Glutamatergic neuron (in vitro differentiated cells): Measurements from ENCODE around the gene VPS26C. TPM values are rescaled to one million over a fixed set of nuclear protein-coding genes. Genes with fewer than 3 reads are reported as not detected.
A peak's percentile ranks its signal among the peaks of the same experiment; 100 is the strongest.

Experiments
- DNase-seq: peaks from one replicate; pipeline ENCODE4 v3.0.0; 2022
- H3K27ac Mint-ChIP-seq: one replicate; pipeline ENCODE4 v1.8.0; 2020; ENCODE audit warnings: mild to moderate bottlenecking, mixed read lengths, inconsistent platforms; ENCODE audit not compliant: unreplicated experiment
- H3K27me3 Mint-ChIP-seq: one replicate; pipeline ENCODE4 v1.8.0; 2020; ENCODE audit warnings: mild to moderate bottlenecking, moderate library complexity, mixed read lengths, inconsistent platforms; ENCODE audit not compliant: unreplicated experiment
- H3K36me3 Mint-ChIP-seq: one replicate; pipeline ENCODE4 v1.8.0; 2020; ENCODE audit warnings: mild to moderate bottlenecking, mixed read lengths, inconsistent platforms; ENCODE audit not compliant: unreplicated experiment
- H3K4me1 Mint-ChIP-seq: one replicate; pipeline ENCODE4 v1.8.0; 2020; ENCODE audit warnings: mild to moderate bottlenecking, low read depth, mixed read lengths, inconsistent platforms; ENCODE audit not compliant: unreplicated experiment
- H3K4me3 Mint-ChIP-seq: one replicate; pipeline ENCODE4 v1.8.0; 2020; ENCODE audit warnings: mild to moderate bottlenecking, mixed read lengths, inconsistent platforms; ENCODE audit not compliant: unreplicated experiment
- H3K9me3 Mint-ChIP-seq: one replicate; pipeline ENCODE4 v1.8.0; 2020; ENCODE audit warnings: mild to moderate bottlenecking, moderate library complexity, mixed read lengths, inconsistent platforms; ENCODE audit not compliant: unreplicated experiment
- CTCF ChIP-seq: fragments of 200-600 bp; sonication (generic); IDR thresholded peaks from one replicate; pipeline ENCODE4 v1.5.0; 2021; ENCODE audit not compliant: partially characterized antibody, unreplicated experiment
- total RNA-seq: library from RNA; stranded (reverse); fragmentation: NEBNext Ultra II Directional; extraction: Animal tissue kit (Norgen Biotek cat#: 25700); gene quantifications from one replicate; pipeline ENCODE4 v1.2.1, GENCODE V29; 2021; ENCODE audit not compliant: unreplicated experiment

The VPS26C gene
- total RNA-seq, 1 donor from 2014 or later: 60.3 TPM

GRCh38 chr21:37251294-37251634, 15.9 kb downstream of the VPS26C start:
- Mint-ChIP-seq H3K27ac (no peak overlapping the region), H3K36me3 (no peaks in the 10 kb centered on the region), H3K4me1 (no peaks in the 10 kb centered on the region), H3K4me3 (no peak overlapping the region), H3K9me3 (no peaks in the 10 kb centered on the region), H3K27me3 (no peaks in the 10 kb centered on the region)
- TF ChIP-seq CTCF: no peak
- no peak for DNase-seq

DNA sequence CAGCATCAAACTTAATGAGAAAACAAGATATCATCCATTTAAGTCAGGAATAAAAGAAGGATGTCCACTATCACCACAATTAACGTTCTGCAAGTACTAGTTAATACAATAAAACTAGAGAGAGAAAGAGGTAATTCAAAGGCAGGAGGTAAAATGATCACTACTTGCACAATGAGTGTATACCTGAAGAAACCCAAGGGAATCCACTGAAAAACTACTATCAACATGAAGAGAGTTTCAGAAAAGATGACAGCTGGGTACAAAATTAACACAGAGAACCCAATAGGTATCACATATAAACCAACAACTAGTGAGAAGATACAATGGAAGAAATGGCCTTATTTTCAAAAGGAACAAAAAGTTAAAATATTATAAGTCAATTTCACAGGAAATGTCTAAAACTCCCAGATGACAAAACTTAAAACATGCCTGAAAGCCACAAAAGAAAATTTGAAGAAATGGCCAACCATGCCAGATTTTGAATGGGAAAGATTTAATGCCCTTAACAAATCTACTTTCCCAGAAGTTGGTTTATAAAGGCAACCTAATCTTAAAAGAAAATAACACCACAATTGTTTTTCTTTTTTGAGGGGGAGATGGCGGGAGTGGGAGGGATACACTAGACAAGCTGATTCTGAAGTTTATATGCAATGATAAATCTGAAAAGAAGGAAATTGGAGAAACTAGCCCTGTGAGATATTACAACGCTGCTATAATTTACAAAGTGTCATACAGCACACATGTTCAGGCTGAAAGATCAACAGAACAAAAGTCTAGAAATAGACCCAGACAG, 17.8 kb downstream of the VPS26C start:
- DNase-seq: no peak
- no peak for TF ChIP-seq CTCF
- H3K4me3 Mint-ChIP-seq: no peak overlapping the region
- no peaks in the 10 kb centered on the region for H3K9me3 Mint-ChIP-seq
- no peak overlapping the region for H3K27ac Mint-ChIP-seq
- peaks cover 6% of the 10 kb centered on the region for H3K4me1 Mint-ChIP-seq
- H3K27me3 Mint-ChIP-seq: peaks cover 2% of the 10 kb centered on the region
- no peaks in the 10 kb centered on the region for H3K36me3 Mint-ChIP-seq

- peaks cover 2% of the 10 kb centered on the region for H3K27me3 Mint-ChIP-seq
- no peak for TF ChIP-seq CTCF
- no peak overlapping the region for H3K27ac Mint-ChIP-seq
- no peak overlapping the region for H3K4me3 Mint-ChIP-seq
- H3K4me1 Mint-ChIP-seq: peaks cover 6% of the 10 kb centered on the region
- DNase-seq: no peak
- no peaks in the 10 kb centered on the region for H3K9me3 Mint-ChIP-seq
- H3K36me3 Mint-ChIP-seq: peaks cover 2% of the 10 kb centered on the region
Measured at GRCh38 chr21:37248298-37248697, 18.8 kb downstream of the VPS26C start.

- peaks cover 2% of the 10 kb centered on the region for H3K27me3 Mint-ChIP-seq
- peaks cover 6% of the 10 kb centered on the region for H3K36me3 Mint-ChIP-seq
- peaks cover 10% of the 10 kb centered on the region for H3K4me1 Mint-ChIP-seq
- H3K9me3 Mint-ChIP-seq: peaks cover 2% of the 10 kb centered on the region
- peak overlapping the region; percentile 72 for H3K27ac Mint-ChIP-seq
- no peak for TF ChIP-seq CTCF
- DNase-seq: no peak
- no peak overlapping the region for H3K4me3 Mint-ChIP-seq
Measured at GRCh38 chr21:37245151-37245550, 22.0 kb downstream of the VPS26C start.

GRCh38 chr21:37244501-37245095, 22.5 kb downstream of the VPS26C start:
- TF ChIP-seq CTCF: no peak
- no peak overlapping the region for H3K4me3 Mint-ChIP-seq
- H3K4me1 Mint-ChIP-seq: peaks cover 10% of the 10 kb centered on the region
- no peak for DNase-seq
- peak overlapping the region; percentile 72 for H3K27ac Mint-ChIP-seq
- peaks cover 6% of the 10 kb centered on the region for H3K36me3 Mint-ChIP-seq
- peaks cover 2% of the 10 kb centered on the region for H3K9me3 Mint-ChIP-seq
- peaks cover 2% of the 10 kb centered on the region for H3K27me3 Mint-ChIP-seq
